B cell (primary cell): ENCODE results near the gene SIL1. TPM values are rescaled to one million over a fixed set of nuclear protein-coding genes. Genes with fewer than 3 reads are reported as not detected.

ENCODE experiments used
- ATAC-seq: fragments of 200-7000 bp; cut with Tn5 transposase; one replicate; pipeline ENCODE4 v1.10.0; 2021; ENCODE audit warnings: low read depth, mild to moderate bottlenecking, moderate number of reproducible peaks, moderate library complexity
- CTCF ChIA-PET: fragments of 350-600 bp; sonication (Branson Sonifier 250); formaldehyde crosslinking; loops from one replicate; lab custom pipeline; 2021; ENCODE audit warnings: antibody characterized with exemption, inconsistent platforms; lab: Charles Lee
- POLR2A ChIA-PET: fragments of 350-600 bp; sonication (Branson Sonifier 250); formaldehyde crosslinking; loops from one replicate; lab custom pipeline; 2021; ENCODE audit warnings: antibody characterized with exemption; lab: Charles Lee
- DNase-seq: peaks from one replicate; pipeline ENCODE4 v3.0.0; 2013
- H2AFZ ChIP-seq: 2 replicates; pipeline ENCODE4 v1.6.1; 2012; ENCODE audit warnings: mild to moderate bottlenecking, low read depth, low read length; ENCODE audit not compliant: insufficient read depth, poor library complexity, severe bottlenecking
- H3K27ac ChIP-seq, 2 donors: 1 replicate in 1 of 2; 2 replicates in 1 of 2; pipeline ENCODE4 v1.5.1; 2012 to 2013; ENCODE audit warnings: low read length in 2 of 2, mild to moderate bottlenecking in 2 of 2, moderate library complexity in 1 of 2
- H3K27me3 ChIP-seq, 4 experiments: fragments of 200-600 bp in 1 of 4; sonication (generic) in 1 of 4; replicated peaks in 1 of 4; 1 replicate in 2 of 4; 2 replicates in 2 of 4; pipeline versions ENCODE4 v1.6.1 to v1.7.0; 2013 to 2016; ENCODE audit warnings: low read length in 3 of 4, mild to moderate bottlenecking in 2 of 4, mixed read lengths in 1 of 4, moderate library complexity in 1 of 4; ENCODE audit not compliant: insufficient read depth in 4 of 4, control insufficient read depth in 3 of 4; ENCODE audit errors: control extremely low read depth in 1 of 4
- H3K36me3 ChIP-seq, 2 experiments: replicated peaks in 1 of 2; 1 replicate in 1 of 2; 2 replicates in 1 of 2; pipeline versions ENCODE4 v1.6.1 to v1.7.1; 2013; ENCODE audit warnings: low read length in 1 of 2; ENCODE audit not compliant: insufficient read depth in 2 of 2, control insufficient read depth in 1 of 2; ENCODE audit errors: control extremely low read depth in 1 of 2, extremely low read depth in 1 of 2
- H3K4me1 ChIP-seq, 2 donors: fragments of 200-600 bp in 1 of 2; sonication (generic) in 1 of 2; 1 replicate in 1 of 2; 2 replicates in 1 of 2; pipeline versions ENCODE4 v1.5.1 to v1.6.1; 2013 to 2017; ENCODE audit warnings: low read length in 2 of 2; ENCODE audit not compliant: control insufficient read depth in 2 of 2, insufficient read depth in 2 of 2
- H3K4me2 ChIP-seq: replicated peaks from 2 replicates; pipeline ENCODE3; 2012; ENCODE audit warnings: mild to moderate bottlenecking, low read depth, low read length; ENCODE audit not compliant: poor library complexity, severe bottlenecking
- H3K4me3 ChIP-seq, 5 experiments: fragments of 200-600 bp in 1 of 5; sonication (generic) in 1 of 5; 1 replicate in 3 of 5; 2 replicates in 2 of 5; pipeline versions ENCODE4 v1.5.1 to v1.7.0; 2011 to 2016; ENCODE audit warnings: low read length in 4 of 5, mild to moderate bottlenecking in 4 of 5, low read depth in 2 of 5, control low read depth in 1 of 5, moderate library complexity in 1 of 5; ENCODE audit not compliant: insufficient read depth in 1 of 5; ENCODE audit errors: control extremely low read depth in 1 of 5, extremely low read depth in 1 of 5
- H3K79me2 ChIP-seq: fragments of 200-600 bp; sonication (generic); one replicate; pipeline ENCODE4 v1.6.0; 2016; ENCODE audit warnings: low read length; ENCODE audit not compliant: control insufficient read depth, insufficient read depth
- H3K9ac ChIP-seq: fragments of 200-600 bp; sonication (generic); 2 replicates; pipeline ENCODE4 v1.6.1; 2017; ENCODE audit warnings: mild to moderate bottlenecking, low read length, moderate library complexity
- H3K9me3 ChIP-seq, 3 donors: one replicate each; pipeline versions ENCODE4 v1.6.1 to v1.7.1; 2013; ENCODE audit warnings: low read length in 2 of 3; ENCODE audit not compliant: control insufficient read depth in 2 of 3, insufficient read depth in 1 of 3; ENCODE audit errors: control extremely low read depth in 1 of 3
- H4K20me1 ChIP-seq: 2 replicates; pipeline ENCODE4 v1.6.0; 2012; ENCODE audit warnings: mild to moderate bottlenecking, low read length; ENCODE audit not compliant: insufficient read depth, control insufficient read depth, poor library complexity, severe bottlenecking
- H3K27ac Mint-ChIP-seq: one replicate; pipeline ENCODE4 v1.8.0; 2021; ENCODE audit warnings: mixed read lengths
- H3K27me3 Mint-ChIP-seq: one replicate; pipeline ENCODE4 v1.8.0; 2021; ENCODE audit warnings: mixed read lengths
- H3K4me1 Mint-ChIP-seq: one replicate; pipeline ENCODE4 v1.8.0; 2021; ENCODE audit warnings: mixed read lengths
- H3K4me3 Mint-ChIP-seq: one replicate; pipeline ENCODE4 v1.8.0; 2021; ENCODE audit warnings: mixed read lengths
- H3K9me3 Mint-ChIP-seq: one replicate; pipeline ENCODE4 v1.8.0; 2022; ENCODE audit warnings: mixed read lengths; ENCODE audit not compliant: insufficient read depth
- EZH2 ChIP-seq: IDR thresholded peaks from 2 replicates; pipeline ENCODE4 v1.6.1; 2012; ENCODE audit warnings: borderline replicate concordance, low read depth, mild to moderate bottlenecking, moderate library complexity, low read length; ENCODE audit not compliant: insufficient read depth, poor library complexity, severe bottlenecking
- WGBS: methylation state at CpG from one replicate; pipeline ENCODE4 v1.1.5; 2013; ENCODE audit warnings: missing lambda C conversion rate; ENCODE audit not compliant: insufficient coverage; 5-methylcytosine and 5-hydroxymethylcytosine counted together
- intact Hi-C: fragments of 100-400 bp; cut with micrococcal nuclease; formaldehyde crosslinking; loops from one replicate; pipeline ENCODE4 v1.10.0; 2022
- polyA plus RNA-seq: library from polyadenylated mRNA; depleted of rRNA; stranded (reverse); fragments of >200 nt; gene quantifications from 2 replicates; pipeline ENCODE4 v1.2.3, GENCODE V29; 2012
- total RNA-seq, 2 donors: library from RNA; stranded (reverse); fragments of 120-200 nt in 1 of 2; gene quantifications; 1 replicate in 1 of 2; 2 replicates in 1 of 2; pipeline versions ENCODE4 v1.2.3 to v1.2.4, GENCODE V29; 2013 to 2022
- TF ChIP-seq, protein P1 (sequence below): fragments of 200-600 bp; IDR thresholded peaks from one replicate; pipeline ENCODE4 v1.8.0; 2022; ENCODE audit warnings: antibody characterized with exemption, mild to moderate bottlenecking

Gene SIL1
- total and polyA plus RNA-seq, 2 donors (not counting 1 experiment from before 2014, with no cell fraction given), result 16.9 to 19.8 TPM

GRCh38 chr5:139050432-139050831 lies 147.7 kb downstream of the SIL1 start:
- POLR2A ChIA-PET, result no interaction called here
- Histone ChIP-seq H3K27ac (no peak overlapping the region), H3K27me3 (no peaks in the 10 kb centered on the region), H4K20me1 (no peaks in the 10 kb centered on the region), H3K9ac (no peak overlapping the region), H3K4me2 (no peak overlapping the region), H3K4me3 (no peak overlapping the region), H3K36me3 (no peaks in the 10 kb centered on the region), H3K4me1 (no peaks in the 10 kb centered on the region), H3K9me3 (no peaks in the 10 kb centered on the region), H2AFZ (no peak overlapping the region), H3K79me2 (no peaks in the 10 kb centered on the region)
- CTCF ChIA-PET, result no interaction called here
- Mint-ChIP-seq H3K4me1 (no peaks in the 10 kb centered on the region), H3K27ac (no peak overlapping the region), H3K27me3 (no peaks in the 10 kb centered on the region), H3K9me3 (no peaks in the 10 kb centered on the region), H3K4me3 (no peak overlapping the region)
- ATAC-seq (no peak), DNase-seq (no peak)
- TF ChIP-seq, protein P1, sequence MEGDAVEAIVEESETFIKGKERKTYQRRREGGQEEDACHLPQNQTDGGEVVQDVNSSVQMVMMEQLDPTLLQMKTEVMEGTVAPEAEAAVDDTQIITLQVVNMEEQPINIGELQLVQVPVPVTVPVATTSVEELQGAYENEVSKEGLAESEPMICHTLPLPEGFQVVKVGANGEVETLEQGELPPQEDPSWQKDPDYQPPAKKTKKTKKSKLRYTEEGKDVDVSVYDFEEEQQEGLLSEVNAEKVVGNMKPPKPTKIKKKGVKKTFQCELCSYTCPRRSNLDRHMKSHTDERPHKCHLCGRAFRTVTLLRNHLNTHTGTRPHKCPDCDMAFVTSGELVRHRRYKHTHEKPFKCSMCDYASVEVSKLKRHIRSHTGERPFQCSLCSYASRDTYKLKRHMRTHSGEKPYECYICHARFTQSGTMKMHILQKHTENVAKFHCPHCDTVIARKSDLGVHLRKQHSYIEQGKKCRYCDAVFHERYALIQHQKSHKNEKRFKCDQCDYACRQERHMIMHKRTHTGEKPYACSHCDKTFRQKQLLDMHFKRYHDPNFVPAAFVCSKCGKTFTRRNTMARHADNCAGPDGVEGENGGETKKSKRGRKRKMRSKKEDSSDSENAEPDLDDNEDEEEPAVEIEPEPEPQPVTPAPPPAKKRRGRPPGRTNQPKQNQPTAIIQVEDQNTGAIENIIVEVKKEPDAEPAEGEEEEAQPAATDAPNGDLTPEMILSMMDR, result no peak
- no peak for TF ChIP-seq EZH2
- intact Hi-C loops, result no loop called here

GRCh38 chr5:139049780-139050179 lies 148.4 kb downstream of the SIL1 start:
- no peak for DNase-seq
- Mint-ChIP-seq H3K27ac (no peak overlapping the region), H3K4me1 (no peaks in the 10 kb centered on the region), H3K9me3 (no peaks in the 10 kb centered on the region), H3K27me3 (no peaks in the 10 kb centered on the region), H3K4me3 (no peak overlapping the region)
- ChIA-PET POLR2A (no interaction called here), CTCF (no interaction called here)
- Histone ChIP-seq H3K36me3 (no peaks in the 10 kb centered on the region), H3K79me2 (no peaks in the 10 kb centered on the region), H4K20me1 (no peaks in the 10 kb centered on the region), H3K27ac (no peak overlapping the region), H3K4me2 (no peak overlapping the region), H3K4me1 (no peaks in the 10 kb centered on the region), H3K9me3 (no peaks in the 10 kb centered on the region), H3K4me3 (no peak overlapping the region), H2AFZ (no peak overlapping the region), H3K9ac (no peak overlapping the region), H3K27me3 (no peaks in the 10 kb centered on the region)
- intact Hi-C loops, result no loop called here
- ATAC-seq, result no peak
- no CpG with 5 or more reads among the region's 1 CpG for WGBS
- TF ChIP-seq, protein P1, result no peak
- no peak for TF ChIP-seq EZH2
